Kidney epithelial cell (primary cell): ENCODE measurements around the gene SECTM1. TPM values are rescaled to one million over a fixed set of nuclear protein-coding genes. Genes with fewer than 3 reads are reported as not detected.

Source experiments
- DNase-seq: peaks from one replicate; pipeline ENCODE4 v3.0.0-alpha.2; 2010; ENCODE audit warnings: low read depth
- H3K27me3 ChIP-seq: 2 replicates; pipeline ENCODE4 v1.6.0; 2011; ENCODE audit warnings: low read length; ENCODE audit not compliant: control insufficient read depth, insufficient read depth
- H3K36me3 ChIP-seq: 2 replicates; pipeline ENCODE4 v1.5.1; 2011; ENCODE audit warnings: low read length; ENCODE audit not compliant: control insufficient read depth, insufficient read depth
- H3K4me3 ChIP-seq: 2 replicates; pipeline ENCODE4 v1.5.1; 2011; ENCODE audit warnings: low read depth, mild to moderate bottlenecking, control low read depth, low read length
- total RNA-seq: library from RNA; depleted of rRNA; stranded (reverse); fragments of >200 nt; gene quantifications from 2 replicates; pipeline ENCODE4 v1.2.3, GENCODE V29; 2015
- TF ChIP-seq, protein P1 (sequence below): IDR thresholded peaks from 2 replicates; pipeline ENCODE4 v1.5.1; 2011; ENCODE audit warnings: mild to moderate bottlenecking, moderate library complexity, low read length, control low read depth, inconsistent platforms; ENCODE audit not compliant: insufficient read depth, poor library complexity, severe bottlenecking

The SECTM1 gene
- total RNA-seq, 1 donor from 2014 or later: not detected

DNA sequence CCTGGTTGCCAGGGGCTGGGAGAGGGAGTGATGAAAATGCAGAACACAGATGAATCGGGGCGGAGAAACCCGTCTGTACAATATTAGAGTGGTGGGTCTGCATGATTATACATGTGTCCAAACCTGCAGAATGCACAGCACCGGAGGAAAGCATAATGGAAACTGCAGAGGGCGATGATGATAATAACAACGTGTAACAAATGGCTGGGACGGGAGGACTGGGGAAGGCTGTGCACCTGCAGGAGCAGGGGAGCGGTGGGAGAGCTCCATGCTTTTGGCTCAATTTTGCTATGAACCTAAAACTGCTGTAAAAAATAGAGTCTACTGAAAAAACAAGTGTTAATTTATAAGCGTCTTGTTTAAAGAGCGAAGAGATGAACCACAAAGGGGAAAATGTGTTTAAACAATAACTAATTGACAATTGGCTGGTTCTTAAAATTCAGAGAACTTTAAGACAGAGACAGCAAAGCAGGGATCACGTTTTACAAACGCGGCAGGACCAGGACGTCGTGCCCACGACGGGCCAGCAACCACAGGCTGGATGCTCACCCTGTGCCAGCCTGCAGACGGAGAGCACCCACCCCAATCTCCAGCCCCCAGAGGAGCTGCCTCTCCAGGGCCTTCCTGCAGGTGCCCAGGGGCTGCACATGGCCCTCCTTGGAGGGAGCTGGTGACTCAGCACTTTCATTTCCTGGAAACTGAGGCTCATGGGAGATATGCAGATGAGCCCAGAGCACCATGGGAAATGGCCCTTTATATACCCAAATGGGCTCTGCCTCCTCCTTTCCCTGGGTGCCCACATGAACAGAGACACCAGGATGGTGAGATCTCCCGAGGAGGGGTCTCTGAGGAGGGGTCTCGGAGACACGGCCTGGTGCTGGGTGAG lies 25.1 kb upstream of the SECTM1 start, which contains the start of gene TEX19:
Gene TEX19, plus strand, starts transcription at position 783 of the 886 bp plus-strand sequence. CDS start 2,904 bp downstream, outside the sequence.
- no peak for DNase-seq
- no peaks in the 10 kb centered on the region for H3K36me3 ChIP-seq

DNA sequence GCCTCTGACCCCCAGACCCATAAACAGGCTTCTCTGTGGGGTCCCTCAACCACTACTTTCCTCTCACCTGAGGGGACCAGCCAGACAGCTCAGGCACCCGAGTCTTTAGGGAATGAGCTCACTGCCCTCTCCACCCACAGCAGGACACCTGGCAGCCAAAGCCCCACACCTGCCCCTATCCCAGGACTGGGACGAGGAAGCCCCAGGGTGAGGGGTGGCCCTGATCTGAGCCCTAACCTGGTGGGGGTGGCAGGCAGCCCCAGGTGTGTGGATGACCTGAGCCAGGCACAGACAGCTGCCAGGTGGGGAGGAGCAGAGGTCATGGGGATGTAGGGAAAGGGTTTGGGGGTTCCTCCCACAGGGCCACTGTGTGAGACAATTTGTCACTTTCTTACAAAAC lies 23.8 kb upstream of the SECTM1 start:
- H3K36me3 ChIP-seq: no peaks in the 10 kb centered on the region
- TF ChIP-seq, protein P1, sequence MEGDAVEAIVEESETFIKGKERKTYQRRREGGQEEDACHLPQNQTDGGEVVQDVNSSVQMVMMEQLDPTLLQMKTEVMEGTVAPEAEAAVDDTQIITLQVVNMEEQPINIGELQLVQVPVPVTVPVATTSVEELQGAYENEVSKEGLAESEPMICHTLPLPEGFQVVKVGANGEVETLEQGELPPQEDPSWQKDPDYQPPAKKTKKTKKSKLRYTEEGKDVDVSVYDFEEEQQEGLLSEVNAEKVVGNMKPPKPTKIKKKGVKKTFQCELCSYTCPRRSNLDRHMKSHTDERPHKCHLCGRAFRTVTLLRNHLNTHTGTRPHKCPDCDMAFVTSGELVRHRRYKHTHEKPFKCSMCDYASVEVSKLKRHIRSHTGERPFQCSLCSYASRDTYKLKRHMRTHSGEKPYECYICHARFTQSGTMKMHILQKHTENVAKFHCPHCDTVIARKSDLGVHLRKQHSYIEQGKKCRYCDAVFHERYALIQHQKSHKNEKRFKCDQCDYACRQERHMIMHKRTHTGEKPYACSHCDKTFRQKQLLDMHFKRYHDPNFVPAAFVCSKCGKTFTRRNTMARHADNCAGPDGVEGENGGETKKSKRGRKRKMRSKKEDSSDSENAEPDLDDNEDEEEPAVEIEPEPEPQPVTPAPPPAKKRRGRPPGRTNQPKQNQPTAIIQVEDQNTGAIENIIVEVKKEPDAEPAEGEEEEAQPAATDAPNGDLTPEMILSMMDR: no peak
- no peak overlapping the region for H3K4me3 ChIP-seq
- DNase-seq: no peak
- H3K27me3 ChIP-seq: peaks cover 4% of the 10 kb centered on the region

More for the DNA sequence above, 25.1 kb upstream of the SECTM1 start, which contains the start of gene TEX19:
- TF ChIP-seq, protein P1: no peak
- no peak within 1 kb of the TSS for H3K4me3 ChIP-seq
- peaks cover 9% of the 10 kb centered on the region for H3K27me3 ChIP-seq

DNA sequence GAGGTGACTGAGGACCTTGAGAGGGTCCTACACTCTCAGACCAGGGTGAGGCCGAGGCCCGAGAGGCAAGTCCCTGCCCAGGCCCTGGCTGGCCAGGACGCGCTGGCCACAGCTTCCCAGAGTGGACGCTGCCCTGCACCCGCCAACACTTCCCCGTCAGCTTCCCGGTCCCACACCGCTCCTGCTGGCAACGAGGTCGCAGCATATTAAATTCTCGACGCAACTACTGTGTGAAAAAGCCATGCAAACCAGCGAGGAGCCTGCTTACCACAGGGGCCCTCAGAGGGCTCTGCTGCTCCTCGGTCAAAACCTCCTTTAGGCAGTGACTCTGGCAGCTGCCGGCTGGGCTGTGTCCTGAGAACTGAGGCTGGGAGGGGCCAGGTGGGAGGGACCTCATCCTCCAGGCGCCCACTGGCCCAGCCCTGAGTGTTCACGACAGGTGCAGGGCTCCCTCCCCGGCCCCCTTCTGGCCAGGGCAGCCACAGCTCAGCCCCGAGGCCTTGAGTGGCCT lies 23.3 kb upstream of the SECTM1 start:
- TF ChIP-seq, protein P1: no peak
- peaks cover 3% of the 10 kb centered on the region for H3K27me3 ChIP-seq
- DNase-seq: no peak
- no peak overlapping the region for H3K4me3 ChIP-seq
- H3K36me3 ChIP-seq: no peaks in the 10 kb centered on the region

DNA sequence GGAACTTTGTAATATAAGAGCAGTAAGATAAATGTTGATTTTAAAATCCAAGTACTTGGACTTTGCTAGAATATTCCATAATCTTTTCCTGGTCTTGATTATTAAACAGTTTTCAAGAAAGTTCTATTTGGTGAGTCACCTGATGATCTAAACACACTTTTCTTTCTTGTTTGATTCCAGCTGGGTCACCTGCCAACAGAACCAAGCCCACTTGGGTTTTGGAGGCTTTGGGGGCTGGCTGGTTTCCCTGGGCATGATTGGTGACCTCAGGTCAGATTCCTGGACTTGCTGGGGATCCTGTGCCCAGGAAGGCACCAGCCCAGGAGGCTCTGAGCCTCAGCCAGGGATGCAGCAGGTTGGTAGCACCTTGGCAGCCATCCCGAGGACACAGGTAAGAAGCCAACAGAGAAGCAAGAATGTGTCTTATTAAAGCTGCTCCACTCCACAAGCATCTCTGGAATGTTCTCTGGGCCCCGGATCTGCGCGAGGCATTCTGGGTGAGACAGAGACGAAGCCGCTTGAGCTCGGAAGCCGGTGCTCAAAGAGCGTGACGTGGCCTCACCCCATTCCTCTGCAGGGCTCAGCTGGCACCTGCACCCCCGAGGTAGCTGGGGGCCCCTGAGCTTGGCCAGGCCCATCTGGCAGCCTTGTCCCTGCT lies 22.3 kb upstream of the SECTM1 start:
- TF ChIP-seq, protein P1: no peak
- peaks cover 5% of the 10 kb centered on the region for H3K27me3 ChIP-seq
- H3K36me3 ChIP-seq: no peaks in the 10 kb centered on the region
- DNase-seq: peak; percentile 54
- no peak overlapping the region for H3K4me3 ChIP-seq

DNA sequence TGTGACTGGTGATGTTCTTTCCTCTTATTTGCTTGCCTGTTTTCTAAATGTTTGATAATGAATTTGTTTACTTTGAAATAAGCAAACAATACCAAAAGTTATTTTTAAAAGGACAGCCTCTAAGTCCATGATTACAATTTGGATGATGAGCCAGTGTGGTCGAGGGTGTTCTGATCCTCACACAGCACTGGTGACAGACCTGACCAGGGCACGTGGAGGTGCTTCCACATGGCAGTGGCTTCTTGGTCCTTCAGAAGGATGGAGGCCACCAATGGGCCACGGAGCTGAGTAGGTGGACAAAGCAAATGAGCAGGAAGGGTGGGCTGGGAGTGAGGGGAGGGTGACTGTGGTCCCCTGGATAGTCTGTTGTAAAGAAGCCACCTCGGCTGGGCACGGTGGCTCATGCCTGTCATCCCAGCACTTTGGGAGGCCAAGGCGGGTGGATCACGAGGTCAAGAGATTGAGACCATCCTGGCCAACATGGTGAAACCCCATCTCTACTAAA lies 21.3 kb upstream of the SECTM1 start:
- Histone ChIP-seq H3K27me3 (peaks cover 9% of the 10 kb centered on the region), H3K4me3 (no peak overlapping the region), H3K36me3 (no peaks in the 10 kb centered on the region)
- TF ChIP-seq, protein P1: no peak
- no peak for DNase-seq
